Left colon (tissue), 2 donors: ENCODE data around the gene CDK8. TPM values are rescaled to one million over a fixed set of nuclear protein-coding genes. Genes with fewer than 3 reads are reported as not detected.

ENCODE experiments used
- total RNA-seq, 2 donors: library from RNA; stranded (reverse); fragmentation: NEBNext Ultra II Directional; extraction: Animal tissue kit (Norgen Biotek cat#: 25700); gene quantifications; one replicate each; pipeline ENCODE4 v1.2.1, GENCODE V29; 2021
- donor health status: DM: no; HTN: no; CAD: no.
- donor health status: DM: yes; HTN: yes; CAD: no.

The CDK8 gene
- total RNA-seq, 2 donors from 2014 or later = 16.5 to 23.0 TPM

Other genes with a start within 250 kb of the CDK8 start
- under 1 TPM; 0.12 to 0.31 TPM for gene SHISA2, start 202.1 kb upstream of the CDK8 start, total RNA-seq
- 10 to 100 TPM; 36.6 to 40.6 TPM for gene RNF6, start 31.8 kb upstream of the CDK8 start, total RNA-seq